GM19467 (cell line): ENCODE data around the gene CACNA2D2.

ENCODE experiments used
- ATAC-seq: cut with Tn5 transposase; IDR thresholded peaks from one replicate; pipeline ENCODE4 v1.9.1; 2021; ENCODE audit warnings: mild to moderate bottlenecking, moderate library complexity; ENCODE audit not compliant: unreplicated experiment

The CACNA2D2 gene

DNA sequence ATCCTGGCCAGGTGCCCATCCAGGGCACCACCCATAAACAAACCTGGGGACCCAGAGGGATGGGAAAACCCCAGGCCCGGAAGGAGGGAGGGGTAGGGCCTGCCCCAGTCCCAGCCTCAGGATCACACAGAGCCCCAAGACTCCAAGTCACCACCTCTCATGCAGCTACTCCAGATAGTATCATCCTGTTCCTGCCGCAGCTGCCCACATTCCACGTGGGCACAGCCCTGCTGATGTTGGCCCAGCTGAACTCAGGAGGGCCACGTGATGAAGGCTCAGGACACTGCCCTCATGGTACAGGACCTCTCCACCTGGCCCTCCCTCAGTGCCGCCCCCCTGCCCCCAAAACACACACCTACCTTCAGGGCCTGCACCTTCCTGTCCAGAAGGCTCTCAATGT lies 69.5 kb downstream of the CACNA2D2 start:
- no peak for ATAC-seq

GRCh38 chr3:50430950-50431435 lies 72.4 kb downstream of the CACNA2D2 start:
- ATAC-seq, result no peak

DNA sequence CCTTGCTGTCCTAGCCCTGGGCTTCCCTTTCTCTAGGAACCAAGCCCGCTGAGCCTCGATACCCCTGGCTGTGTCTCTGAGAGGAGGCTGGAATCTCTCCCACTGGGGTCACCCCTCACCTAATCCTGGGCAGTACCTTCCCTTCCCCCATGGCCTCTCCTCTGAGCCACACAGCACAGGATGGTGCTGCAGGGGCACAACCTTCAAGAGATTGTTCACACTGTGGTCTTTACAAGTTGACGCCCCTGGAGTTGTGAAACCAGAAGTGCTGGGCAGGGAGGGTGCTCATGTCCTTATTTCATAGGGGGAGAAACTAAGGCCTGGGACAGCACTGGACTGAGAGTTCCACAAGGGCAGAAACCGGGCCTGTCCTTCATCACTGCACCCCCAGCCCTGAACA lies 73.2 kb downstream of the CACNA2D2 start:
- ATAC-seq, result no peak

- ATAC-seq, result no peak
Observed at GRCh38 chr3:50428007-50428633, 75.3 kb downstream of the CACNA2D2 start.

DNA sequence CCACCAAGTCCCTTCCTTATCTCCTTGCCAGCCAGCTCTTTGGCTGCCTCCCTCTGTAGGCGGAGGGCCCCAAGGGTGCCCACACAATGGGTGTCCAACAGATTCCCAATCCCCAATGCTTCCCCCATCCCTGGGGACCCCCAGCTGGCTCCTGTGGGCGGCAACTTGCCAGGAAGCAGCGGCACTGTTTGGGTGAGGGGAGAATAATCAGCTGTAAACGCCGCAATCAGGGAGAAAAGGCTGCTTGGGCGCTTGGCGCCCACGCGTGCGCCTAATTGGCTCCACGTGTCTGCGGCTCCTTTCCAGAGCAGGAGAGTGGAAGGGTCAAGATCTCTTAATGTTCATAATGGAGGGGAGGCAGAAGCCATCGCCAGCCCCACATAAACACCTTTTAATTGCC lies 76.2 kb downstream of the CACNA2D2 start:
- no peak for ATAC-seq

GRCh38 chr3:50425911-50426310 lies 77.5 kb downstream of the CACNA2D2 start:
- no peak for ATAC-seq

DNA sequence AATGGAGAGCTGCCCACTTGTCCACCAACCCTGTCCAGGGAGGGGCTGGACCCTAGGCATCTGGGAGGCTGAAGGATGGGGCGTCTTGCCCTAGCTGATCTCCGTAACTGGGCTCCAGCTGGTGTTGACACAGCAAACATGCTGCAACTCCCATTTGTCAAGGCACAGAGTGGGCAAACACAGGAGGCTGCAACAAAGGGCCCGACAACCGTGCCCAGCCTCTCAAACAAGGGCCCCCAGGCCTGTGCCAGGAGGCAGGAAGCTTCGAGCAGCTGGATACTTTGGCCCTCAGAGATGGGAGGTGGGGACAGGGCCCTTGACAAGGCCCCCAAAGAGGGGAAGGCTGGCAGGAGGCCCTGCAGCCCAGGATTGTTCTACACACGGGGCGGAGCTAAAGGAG lies 79.9 kb downstream of the CACNA2D2 start:
- no peak for ATAC-seq

- no peak for ATAC-seq
Observed at GRCh38 chr3:50422153-50422552, 81.3 kb downstream of the CACNA2D2 start.

DNA sequence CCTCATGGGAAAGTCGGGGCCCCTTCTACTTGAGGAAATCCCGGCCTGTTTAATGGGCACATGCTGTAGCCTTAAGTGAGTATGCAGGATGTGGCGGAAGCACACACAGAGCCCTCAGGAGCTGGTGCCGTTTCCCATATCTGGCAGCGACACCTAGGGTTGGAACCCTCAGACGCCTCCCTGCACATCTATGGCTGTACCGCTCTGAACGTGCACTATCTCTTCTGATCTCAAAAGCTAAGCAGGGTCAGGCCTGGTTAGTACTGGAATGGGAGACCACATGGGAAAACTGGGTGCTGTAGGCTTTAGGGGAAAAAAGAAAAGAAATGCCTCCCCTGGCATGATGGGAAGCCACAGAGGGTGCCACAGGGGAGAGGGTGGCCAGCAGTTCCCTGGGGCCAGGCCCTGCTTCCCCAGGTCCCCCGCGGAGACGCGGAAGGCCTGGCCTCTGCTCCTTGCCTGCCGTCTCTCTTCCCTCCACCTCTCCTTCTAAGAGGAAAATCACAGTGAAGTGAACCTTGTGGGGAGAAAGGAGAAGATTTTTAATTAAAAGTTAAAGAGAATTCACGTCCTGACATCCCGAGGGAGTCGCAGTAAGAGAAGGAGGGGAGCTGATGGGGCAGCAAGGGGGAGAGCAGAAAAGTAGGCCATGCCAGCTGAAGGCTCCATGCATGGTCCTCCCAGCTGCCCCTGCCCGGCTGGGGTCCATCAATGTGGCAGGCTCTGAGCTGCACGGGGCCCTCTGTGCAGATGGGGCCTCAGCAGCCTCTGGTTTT lies 83.7 kb downstream of the CACNA2D2 start:
- ATAC-seq, result no peak

- no peak for ATAC-seq
Observed at GRCh38 chr3:50418850-50419249, 84.6 kb downstream of the CACNA2D2 start.

GRCh38 chr3:50417637-50418033 lies 85.8 kb downstream of the CACNA2D2 start:
- ATAC-seq, result no peak

- ATAC-seq, result no peak
Observed at GRCh38 chr3:50416736-50417636, 86.4 kb downstream of the CACNA2D2 start.

- ATAC-seq, result no peak
Observed at GRCh38 chr3:50415816-50416215, 87.6 kb downstream of the CACNA2D2 start.

- ATAC-seq, result no peak
Observed at GRCh38 chr3:50415061-50415460, 88.4 kb downstream of the CACNA2D2 start.

GRCh38 chr3:50414616-50415015 lies 88.8 kb downstream of the CACNA2D2 start:
- ATAC-seq, result no peak

DNA sequence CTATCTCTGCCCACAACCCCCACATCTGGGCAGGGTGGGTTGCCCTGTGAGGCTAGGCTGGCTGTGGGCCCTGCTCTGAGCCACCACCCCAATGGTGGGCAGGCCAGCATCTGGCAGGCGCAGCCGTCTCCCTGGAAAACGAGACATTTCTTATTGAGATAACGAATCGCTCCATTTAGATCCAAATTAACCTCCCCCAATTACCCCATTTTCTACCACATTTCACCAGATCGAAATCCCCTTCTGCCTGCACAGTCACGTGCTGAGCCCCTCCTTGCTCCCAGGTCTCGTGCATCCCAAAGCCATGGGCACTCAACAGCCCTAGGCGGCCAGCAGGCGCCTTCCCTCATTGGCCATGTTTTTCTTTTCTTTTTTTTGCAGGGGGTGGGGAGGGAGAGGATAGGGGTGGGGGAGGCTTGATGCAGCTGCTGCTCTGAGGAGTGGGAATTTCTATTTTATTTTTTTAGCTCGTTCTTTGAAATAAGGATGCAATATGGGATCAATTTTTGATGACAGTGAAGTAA lies 91.1 kb downstream of the CACNA2D2 start:
- no peak for ATAC-seq

- ATAC-seq, result no peak
Observed at GRCh38 chr3:50411229-50411628, 92.2 kb downstream of the CACNA2D2 start.

DNA sequence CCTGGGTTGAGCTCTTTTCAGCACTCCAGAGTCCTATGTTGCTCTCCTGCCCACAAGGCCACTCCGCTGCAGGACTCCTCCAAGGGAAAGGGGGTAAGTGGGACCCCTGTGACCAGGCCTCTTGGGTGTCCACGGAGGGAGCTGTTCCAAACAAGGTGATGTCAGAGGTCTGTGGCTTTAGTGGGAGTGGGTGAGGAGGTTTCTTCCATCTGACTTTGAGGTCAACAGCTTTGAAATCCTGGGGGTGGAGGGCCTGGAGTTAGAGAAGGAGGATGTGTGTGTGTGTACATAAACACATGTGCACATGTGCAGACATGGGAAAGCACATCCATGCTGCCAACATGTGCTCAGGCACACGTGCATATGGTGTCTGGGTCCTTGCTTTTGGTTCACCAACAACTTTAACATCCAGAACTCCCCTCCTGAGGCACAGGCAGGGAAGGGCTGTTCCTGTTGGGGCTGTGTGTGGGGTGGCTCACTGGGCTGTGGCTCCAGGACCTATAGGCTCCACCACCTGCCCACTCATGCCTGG lies 92.8 kb downstream of the CACNA2D2 start:
- no peak for ATAC-seq

DNA sequence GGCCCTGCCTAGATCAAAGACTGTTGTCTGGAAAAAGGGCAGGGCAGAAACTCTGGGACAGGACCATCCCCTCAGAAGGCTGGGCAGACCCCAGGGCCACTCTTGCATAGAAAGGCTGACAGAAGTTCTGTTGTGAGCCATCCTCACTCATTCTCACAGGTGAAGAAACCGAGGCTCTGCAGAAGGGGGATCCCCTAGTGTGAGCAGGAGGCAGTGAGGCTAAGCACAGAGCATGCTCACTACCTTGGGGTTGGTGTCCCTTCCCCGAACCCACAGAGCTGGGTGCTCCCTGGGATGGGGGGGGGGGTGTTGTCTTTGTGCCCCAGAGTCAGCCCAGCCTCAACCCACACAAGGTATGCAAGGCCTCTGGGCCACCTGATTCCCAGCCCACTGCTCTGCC lies 93.2 kb downstream of the CACNA2D2 start:
- no peak for ATAC-seq

GRCh38 chr3:50408443-50408944 lies 94.9 kb downstream of the CACNA2D2 start:
- no peak for ATAC-seq

DNA sequence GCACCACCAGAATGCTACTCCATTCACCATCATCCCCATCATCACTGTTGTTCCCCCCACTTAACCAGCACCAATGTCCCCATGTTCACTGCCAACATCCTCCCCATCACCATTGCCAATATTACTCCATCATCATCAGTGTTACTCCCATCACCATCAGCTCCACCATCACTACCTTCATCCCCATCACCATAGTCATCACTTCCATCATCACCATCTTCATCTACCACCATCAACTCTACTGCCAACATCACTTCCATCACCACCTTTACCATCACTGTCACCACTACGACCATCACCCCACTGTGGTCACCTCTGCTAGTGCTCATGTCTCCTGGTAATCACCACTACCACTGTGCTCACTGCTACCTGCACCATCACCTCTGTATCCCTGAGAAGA lies 96.9 kb downstream of the CACNA2D2 start:
- ATAC-seq, result no peak
